ENCODE measurements around the gene BTN2A1.

GRCh38 chr6:26414281-26414680 is 43.5 kb upstream of the BTN2A1 start:
- TF ChIP-seq POLR2AphosphoS5 (IDR thresholded peaks at IDR 0.05; ENCODE audit: borderline replicate concordance, low read depth, low read length) (no peak), EZH2 (IDR thresholded peaks at IDR 0.05) (no peak)
